ENCODE results near the gene TNS4. TPM values are rescaled to one million over a fixed set of nuclear protein-coding genes. Genes with fewer than 3 reads are reported as not detected.

TNS4 gene
- total RNA-seq, 1 donor: 0.21 TPM

GRCh38 chr17:40467281-40467867 lies 34.0 kb downstream of the TNS4 start:
- H3K4me3 ChIP-seq (ENCODE audit: low read length): no peak overlapping the region
- no peaks in the 10 kb centered on the region for H3K4me1 ChIP-seq (ENCODE audit: insufficient read depth, low read length)
- H3K9me3 ChIP-seq (ENCODE audit: low read depth, low read length): no peaks in the 10 kb centered on the region
- H3K27me3 ChIP-seq (ENCODE audit: insufficient read depth, low read length): no peaks in the 10 kb centered on the region

- Histone ChIP-seq H3K4me1 (ENCODE audit: insufficient read depth, low read length) (no peaks in the 10 kb centered on the region), H3K4me3 (ENCODE audit: low read length) (no peak overlapping the region), H3K9me3 (ENCODE audit: low read depth, low read length) (no peaks in the 10 kb centered on the region), H3K27me3 (ENCODE audit: insufficient read depth, low read length) (no peaks in the 10 kb centered on the region)
Observed at GRCh38 chr17:40466298-40466971, 35.0 kb downstream of the TNS4 start.

- Histone ChIP-seq H3K9me3 (ENCODE audit: low read depth, low read length) (no peaks in the 10 kb centered on the region), H3K4me3 (ENCODE audit: low read length) (no peak overlapping the region), H3K27me3 (ENCODE audit: insufficient read depth, low read length) (no peaks in the 10 kb centered on the region), H3K4me1 (ENCODE audit: insufficient read depth, low read length) (no peaks in the 10 kb centered on the region)
Observed at GRCh38 chr17:40464392-40464855, 37.0 kb downstream of the TNS4 start.

- Histone ChIP-seq H3K4me3 (ENCODE audit: low read length) (no peak overlapping the region), H3K4me1 (ENCODE audit: insufficient read depth, low read length) (no peaks in the 10 kb centered on the region), H3K9me3 (ENCODE audit: low read depth, low read length) (no peaks in the 10 kb centered on the region), H3K27me3 (ENCODE audit: insufficient read depth, low read length) (no peaks in the 10 kb centered on the region)
Observed at GRCh38 chr17:40463122-40463550, 38.3 kb downstream of the TNS4 start.

GRCh38 chr17:40462343-40463121 lies 38.9 kb downstream of the TNS4 start:
- Histone ChIP-seq H3K4me1 (ENCODE audit: insufficient read depth, low read length) (no peaks in the 10 kb centered on the region), H3K27me3 (ENCODE audit: insufficient read depth, low read length) (no peaks in the 10 kb centered on the region), H3K9me3 (ENCODE audit: low read depth, low read length) (no peaks in the 10 kb centered on the region), H3K4me3 (ENCODE audit: low read length) (no peak overlapping the region)

- Histone ChIP-seq H3K27me3 (ENCODE audit: insufficient read depth, low read length) (no peaks in the 10 kb centered on the region), H3K4me1 (ENCODE audit: insufficient read depth, low read length) (no peaks in the 10 kb centered on the region), H3K9me3 (ENCODE audit: low read depth, low read length) (no peaks in the 10 kb centered on the region), H3K4me3 (ENCODE audit: low read length) (no peak overlapping the region)
Observed at GRCh38 chr17:40461732-40462342, 39.6 kb downstream of the TNS4 start.

- Histone ChIP-seq H3K9me3 (ENCODE audit: low read depth, low read length) (no peaks in the 10 kb centered on the region), H3K4me1 (ENCODE audit: insufficient read depth, low read length) (no peaks in the 10 kb centered on the region), H3K27me3 (ENCODE audit: insufficient read depth, low read length) (no peaks in the 10 kb centered on the region), H3K4me3 (ENCODE audit: low read length) (no peak overlapping the region)
Observed at GRCh38 chr17:40460968-40461731, 40.3 kb downstream of the TNS4 start.

GRCh38 chr17:40460604-40460967 lies 40.8 kb downstream of the TNS4 start:
- H3K4me1 ChIP-seq (ENCODE audit: insufficient read depth, low read length): no peaks in the 10 kb centered on the region
- H3K4me3 ChIP-seq (ENCODE audit: low read length): no peak overlapping the region
- no peaks in the 10 kb centered on the region for H3K9me3 ChIP-seq (ENCODE audit: low read depth, low read length)
- H3K27me3 ChIP-seq (ENCODE audit: insufficient read depth, low read length): no peaks in the 10 kb centered on the region

GRCh38 chr17:40459636-40460603 lies 41.5 kb downstream of the TNS4 start:
- Histone ChIP-seq H3K4me1 (ENCODE audit: insufficient read depth, low read length) (no peaks in the 10 kb centered on the region), H3K9me3 (ENCODE audit: low read depth, low read length) (no peaks in the 10 kb centered on the region), H3K27me3 (ENCODE audit: insufficient read depth, low read length) (no peaks in the 10 kb centered on the region), H3K4me3 (ENCODE audit: low read length) (no peak overlapping the region)

- no peaks in the 10 kb centered on the region for H3K27me3 ChIP-seq (ENCODE audit: insufficient read depth, low read length)
- H3K4me1 ChIP-seq (ENCODE audit: insufficient read depth, low read length): no peaks in the 10 kb centered on the region
- no peaks in the 10 kb centered on the region for H3K9me3 ChIP-seq (ENCODE audit: low read depth, low read length)
- H3K4me3 ChIP-seq (ENCODE audit: low read length): no peak overlapping the region
Observed at GRCh38 chr17:40458851-40459482, 42.5 kb downstream of the TNS4 start.

GRCh38 chr17:40457964-40458791 lies 43.2 kb downstream of the TNS4 start:
- Histone ChIP-seq H3K27me3 (ENCODE audit: insufficient read depth, low read length) (no peaks in the 10 kb centered on the region), H3K9me3 (ENCODE audit: low read depth, low read length) (no peaks in the 10 kb centered on the region), H3K4me1 (ENCODE audit: insufficient read depth, low read length) (no peaks in the 10 kb centered on the region), H3K4me3 (ENCODE audit: low read length) (no peak overlapping the region)

GRCh38 chr17:40457369-40457768 lies 44.1 kb downstream of the TNS4 start:
- H3K4me1 ChIP-seq (ENCODE audit: insufficient read depth, low read length): no peaks in the 10 kb centered on the region
- no peaks in the 10 kb centered on the region for H3K9me3 ChIP-seq (ENCODE audit: low read depth, low read length)
- H3K4me3 ChIP-seq (ENCODE audit: low read length): no peak overlapping the region
- no peaks in the 10 kb centered on the region for H3K27me3 ChIP-seq (ENCODE audit: insufficient read depth, low read length)
